Heart left ventricle (tissue), 13 donors: Measurements from ENCODE around the gene ORC3.

Source experiments
- CTCF ChIP-seq, 12 donors: fragments of 200-600 bp; sonication (generic) in 4 of 12; IDR thresholded peaks; one replicate each; pipeline versions ENCODE4 v1.5.0 to v1.8.0; 2018 to 2022; ENCODE audit warnings: antibody characterized with exemption in 12 of 12, mild to moderate bottlenecking in 5 of 12
- POLR2A ChIP-seq, 2 donors: fragments of 450-650 bp; IDR thresholded peaks; one replicate each; pipeline ENCODE4 v1.6.1; 2017; ENCODE audit warnings: antibody characterized with exemption in 2 of 2, mild to moderate bottlenecking in 2 of 2, moderate library complexity in 2 of 2
- donor health status: ischemic (EF 13 %, LVEDD 7.1; RV severe dilation, severe dysfunction).
- donor health status: DM: no; HTN: yes; CAD: no.
- donor health status: DM: no; HTN: no; CAD: no.
- donor health status: ischemic (EF 25% LVEDD 6.9; RV normal size, moderate dysfunction).
- donor health status: ischemic (EF 25% LVEDD 5.7; RV mildly dilated, moderate dysfunction).
- donor health status: ischemic (EF 35%, LVEDD 5.7; RV mildly dilated, moderate dysfunction).
- donor health status: nonischemic (EF 11% LVEDD 7.7; RV severe dilation, severe dysfunction).
- donor health status: DM: yes; HTN: yes; CAD: no.
- donor health status: PGD.
- donor health status: ischemic (EF 29% LVEDD 5.4; RV normal size, mild dysfunction).
- donor health status: nonischemic (EF 23%, LVEDD 6.1; RV moderate dilation, normal function).

DNA sequence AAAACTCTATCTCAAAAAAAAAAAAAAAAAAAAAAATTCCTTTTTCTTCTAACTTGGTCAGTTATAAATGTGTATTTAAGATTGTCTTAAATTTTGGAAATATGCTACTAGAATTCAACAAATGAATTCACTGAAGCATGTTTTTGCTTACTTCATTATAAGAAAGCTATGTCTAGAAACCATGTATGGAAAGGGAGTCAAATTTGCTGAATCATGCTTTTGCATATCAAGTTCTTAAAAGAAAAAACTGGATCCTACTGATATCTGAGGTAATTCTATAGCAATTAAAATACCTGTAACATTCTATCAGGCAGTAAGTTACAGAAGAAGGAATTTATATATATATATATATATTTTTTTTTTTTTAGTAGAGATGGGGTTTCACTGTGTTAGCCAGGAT lies 84.4 kb downstream of the ORC3 start:
- TF ChIP-seq CTCF (IDR thresholded peaks at IDR 0.05) (no peak), POLR2A (IDR thresholded peaks at IDR 0.05) (no peak)
